Erythroblast (primary cell): Measurements from ENCODE around the gene CAMK1D.

Experiments
- DNase-seq, 2 experiments: peaks; one replicate each; lab custom pipeline; 2025; lab: John Stamatoyannopoulos, UW
- GATA1 ChIP-seq: IDR thresholded peaks from 2 replicates; pipeline ENCODE4 v1.6.1; 2011; ENCODE audit warnings: low read depth, mild to moderate bottlenecking, control low read depth, low read length, moderate library complexity
- POLR2A ChIP-seq: IDR thresholded peaks from 2 replicates; pipeline ENCODE4 v1.6.1; 2011; ENCODE audit warnings: mild to moderate bottlenecking, low read length

The CAMK1D gene

DNA sequence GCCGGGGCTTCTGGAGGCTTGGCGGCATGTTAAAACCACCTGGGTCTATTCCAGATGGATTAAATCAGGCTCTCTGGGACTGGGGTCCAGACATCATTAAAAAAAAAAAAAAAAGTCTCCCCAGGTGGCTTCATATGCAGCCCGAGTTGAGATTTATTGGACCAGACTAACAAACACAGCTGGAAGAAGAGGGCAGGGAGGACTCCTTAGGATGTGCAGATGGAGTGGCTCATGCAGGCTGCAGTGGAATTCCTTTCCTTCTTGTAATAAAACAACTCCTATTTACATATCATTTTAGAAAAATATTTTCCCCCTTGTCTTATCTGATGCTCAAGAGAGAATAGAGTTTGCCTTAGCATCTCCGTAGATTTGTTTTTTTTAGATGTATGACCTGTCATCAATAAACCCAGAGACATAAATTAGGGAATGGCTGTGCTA, 238.1 kb downstream of the CAMK1D start:
- TF ChIP-seq POLR2A (no peak), GATA1 (no peak)

GRCh38 chr10:12588091-12588860, 238.9 kb downstream of the CAMK1D start:
- DNase-seq: no peak
- TF ChIP-seq POLR2A: no peak
- no peak for TF ChIP-seq GATA1

More for the DNA sequence above, 238.1 kb downstream of the CAMK1D start:
- DNase-seq: no peak

GRCh38 chr10:12589291-12589690, 239.9 kb downstream of the CAMK1D start:
- DNase-seq: no peak
- TF ChIP-seq GATA1 (no peak), POLR2A (no peak)

DNA sequence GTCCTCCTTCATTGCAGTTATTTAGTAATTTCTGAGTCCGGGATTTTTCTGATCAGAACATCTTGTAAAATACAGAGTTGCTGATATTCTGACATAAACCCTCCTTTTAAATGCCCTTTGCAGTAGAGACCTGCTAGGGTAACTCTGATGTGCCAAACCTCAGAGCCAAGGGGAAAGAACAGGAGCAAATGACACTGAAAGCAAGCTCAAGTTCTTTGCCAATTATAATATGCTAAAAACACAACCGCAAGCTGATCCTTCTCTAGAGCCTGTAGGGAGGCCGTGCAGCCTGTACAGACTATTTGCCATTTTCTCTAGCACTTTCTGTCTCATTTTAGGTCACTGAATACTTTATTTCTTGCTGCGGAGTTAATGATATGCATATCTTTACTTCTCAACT, 240.4 kb downstream of the CAMK1D start:
- no peak for TF ChIP-seq POLR2A
- DNase-seq: no peak

GRCh38 chr10:12590675-12591659, 241.6 kb downstream of the CAMK1D start:
- TF ChIP-seq POLR2A (no peak), GATA1 (no peak)

GRCh38 chr10:12592967-12593366, 243.6 kb downstream of the CAMK1D start:
- DNase-seq: no peak
- TF ChIP-seq GATA1 (no peak), POLR2A (no peak)

More at GRCh38 chr10:12590675-12591659, 241.6 kb downstream of the CAMK1D start:
- no peak for DNase-seq

GRCh38 chr10:12594448-12594944, 245.1 kb downstream of the CAMK1D start:
- no peak for DNase-seq
- TF ChIP-seq POLR2A (no peak), GATA1 (no peak)

GRCh38 chr10:12595936-12596576, 246.7 kb downstream of the CAMK1D start:
- no peak for DNase-seq
- TF ChIP-seq GATA1 (no peak), POLR2A (no peak)

DNA sequence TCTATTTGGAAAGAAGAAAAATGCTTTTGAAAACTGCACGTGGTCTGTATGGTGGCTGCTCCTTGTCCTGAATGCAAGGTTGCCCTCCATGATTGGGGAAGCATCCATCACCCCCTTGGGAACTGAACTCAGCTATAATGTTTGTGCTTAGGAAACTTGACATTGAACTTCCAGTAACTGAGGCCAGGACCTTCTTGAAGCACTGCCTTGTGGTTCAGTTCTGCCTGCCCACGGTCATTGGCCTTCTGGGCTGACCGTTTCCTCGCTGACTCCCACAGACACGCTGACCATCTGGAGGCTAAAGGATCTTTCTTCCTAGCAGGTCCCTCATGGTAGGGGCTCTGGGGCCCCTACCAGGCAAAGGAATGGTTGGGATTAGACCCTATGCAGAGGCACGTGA, 247.8 kb downstream of the CAMK1D start:
- TF ChIP-seq GATA1: no peak
- no peak for TF ChIP-seq POLR2A

DNA sequence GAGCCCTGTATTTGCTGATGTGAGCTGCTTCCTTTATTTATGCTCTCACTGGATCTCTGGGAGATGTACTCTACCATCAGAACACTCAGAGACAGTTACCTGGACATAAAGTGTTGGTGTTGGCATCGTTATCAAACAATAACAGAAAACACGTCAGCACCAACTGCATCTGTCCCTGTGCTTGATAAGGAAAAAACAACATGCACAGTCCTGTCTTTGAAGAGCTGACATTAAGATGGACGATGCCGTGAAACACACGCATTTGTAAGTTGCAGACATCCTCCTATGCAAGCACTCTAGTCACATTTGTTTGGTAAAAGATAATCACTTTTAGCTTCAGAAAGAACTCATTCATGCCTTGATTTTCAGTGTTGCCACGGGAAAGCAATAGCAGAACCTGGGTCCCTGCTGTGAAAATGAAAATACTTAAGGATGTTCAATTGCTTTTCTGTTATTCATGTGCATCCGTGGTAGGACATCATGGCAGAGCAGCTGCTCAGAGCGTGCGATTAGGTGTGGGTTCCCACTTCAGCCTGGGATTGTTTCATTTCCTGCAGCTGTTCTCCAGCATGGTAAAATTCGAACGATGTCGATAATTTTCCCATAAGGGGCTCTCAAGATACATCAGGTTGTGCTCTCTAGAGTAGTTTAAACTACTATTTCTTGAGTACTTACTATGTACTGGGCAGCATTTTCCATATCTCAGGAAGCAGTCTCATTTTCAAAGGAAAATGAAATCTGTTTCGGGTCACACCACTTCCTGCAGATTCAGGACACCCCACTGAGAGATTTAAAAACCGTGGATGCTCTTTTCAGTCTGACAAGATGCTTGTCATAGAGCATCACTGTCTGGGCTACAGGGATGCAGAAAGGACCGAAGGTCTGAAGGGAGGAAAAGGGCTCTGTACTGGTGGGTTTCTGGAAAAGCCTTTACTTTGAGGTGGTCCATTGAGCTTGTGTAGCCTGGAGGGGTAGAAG, 248.7 kb downstream of the CAMK1D start:
- TF ChIP-seq GATA1 (no peak), POLR2A (no peak)
- DNase-seq: no peak

More for the DNA sequence above, 247.8 kb downstream of the CAMK1D start:
- DNase-seq: no peak

DNA sequence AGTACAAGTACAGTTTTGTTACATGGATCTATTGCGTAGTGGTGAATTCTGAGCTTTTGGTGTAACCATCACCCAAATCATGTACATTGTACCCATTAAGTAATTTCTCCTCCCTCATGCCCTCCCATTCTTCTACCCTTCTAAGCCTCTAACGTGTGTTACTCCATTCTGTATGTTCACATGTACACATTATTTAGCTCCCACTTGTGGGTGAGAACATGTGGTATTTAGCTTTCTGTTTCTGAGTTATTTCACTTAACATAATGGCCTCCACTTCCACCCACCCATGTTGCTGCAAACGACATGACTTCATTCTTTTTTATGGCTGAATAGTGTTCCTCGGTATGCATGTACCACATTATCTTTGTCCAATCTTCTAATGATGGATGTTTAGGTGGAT, 251.3 kb downstream of the CAMK1D start:
- DNase-seq: no peak
- no peak for TF ChIP-seq POLR2A
- TF ChIP-seq GATA1: no peak

- DNase-seq: no peak
- no peak for TF ChIP-seq GATA1
- no peak for TF ChIP-seq POLR2A
Observed at GRCh38 chr10:12602521-12602920, 253.2 kb downstream of the CAMK1D start.
